ENCODE results near the gene PTMS. TPM values are rescaled to one million over a fixed set of nuclear protein-coding genes. Genes with fewer than 3 reads are reported as not detected.

PTMS gene
- total RNA-seq, 1 experiment from 2014 or later: 422 TPM

- no peaks in the 10 kb centered on the region for H3K9me3 Mint-ChIP-seq
- H3K4me1 ChIP-seq (ENCODE audit: insufficient read depth, low read length): peaks cover 6% of the 10 kb centered on the region; the same call in 1 of the 2 replicates
- no peaks in the 10 kb centered on the region for H3K27me3 Mint-ChIP-seq (ENCODE audit: low read depth)
- H3K79me2 ChIP-seq (ENCODE audit: insufficient read depth, low read length): peaks cover 4% of the 10 kb centered on the region
- H3K23me2 ChIP-seq (ENCODE audit: insufficient read length, low read depth, low read length, poor library complexity, severe bottlenecking): peaks cover 3% of the 10 kb centered on the region
- no peak overlapping the region for H2BK20ac ChIP-seq (ENCODE audit: low read depth, low read length, poor library complexity, severe bottlenecking)
- H3K27me3 ChIP-seq (ENCODE audit: insufficient read depth, low read length): no peaks in the 10 kb centered on the region
- no peak overlapping the region; a peak in 1 of 7 replicates for H3K27ac Mint-ChIP-seq
- no peak overlapping the region for H3K4ac ChIP-seq (ENCODE audit: low read depth, low read length)
- no peak overlapping the region for H4K91ac ChIP-seq (ENCODE audit: insufficient read length, low read depth, low read length)
- no peak overlapping the region for H4K8ac ChIP-seq (replicated peaks; ENCODE audit: insufficient read length, low read depth, low read length)
- no peak overlapping the region for H4K5ac ChIP-seq (ENCODE audit: insufficient read length, low read depth, low read length)
- no peak overlapping the region for H2AFZ ChIP-seq (ENCODE audit: low read length)
- no peak overlapping the region for H3K9ac ChIP-seq (ENCODE audit: extremely low read depth, insufficient read length, low read length)
- no peak overlapping the region for H2BK12ac ChIP-seq (ENCODE audit: insufficient read length, low read depth, low read length)
- H3K4me2 ChIP-seq (ENCODE audit: insufficient read depth, insufficient read length, low read length): no peak overlapping the region
- no peak overlapping the region for H3K56ac ChIP-seq (ENCODE audit: insufficient read length, low read depth, low read length)
- H2BK120ac ChIP-seq (ENCODE audit: low read depth, low read length, poor library complexity, severe bottlenecking): no peak overlapping the region
- peaks cover 18 to 23% of the 10 kb centered on the region in 2 experiments for H3K4me1 Mint-ChIP-seq
- no peak overlapping the region for H3K27ac ChIP-seq (ENCODE audit: insufficient read length, low read depth, low read length)
- no peak overlapping the region for H2BK15ac ChIP-seq (ENCODE audit: low read depth, low read length)
- no peak overlapping the region for H3K23ac ChIP-seq (ENCODE audit: insufficient read length, low read depth, low read length)
- H3K79me1 ChIP-seq (ENCODE audit: insufficient read depth, low read depth, low read length, poor library complexity, severe bottlenecking): peaks cover 8% of the 10 kb centered on the region
- H3K14ac ChIP-seq (ENCODE audit: insufficient read depth, low read length): no peak overlapping the region
- no peak overlapping the region for H2BK5ac ChIP-seq (ENCODE audit: insufficient read length, low read length)
- H3K9me3 ChIP-seq (ENCODE audit: control insufficient read depth, low read depth, low read length): no peaks in the 10 kb centered on the region
- no peak for DNase-seq
- H3T11ph ChIP-seq (ENCODE audit: low read length): no peak overlapping the region
- no peak overlapping the region for H3K18ac ChIP-seq (ENCODE audit: insufficient read length, low read depth, low read length)
- no peak overlapping the region; a peak in 1 of 5 replicates for H3K4me3 Mint-ChIP-seq
- H4K20me1 ChIP-seq (ENCODE audit: control insufficient read depth, insufficient read depth, insufficient read length): no peaks in the 10 kb centered on the region
- TF ChIP-seq CTCF (conservative IDR thresholded peaks at IDR 0.05): no peak
- no CpG with 5 or more reads among the region's 4 CpGs for WGBS (ENCODE audit: extremely low coverage, insufficient read length, low lambda C conversion rate)
- H3K36me3 Mint-ChIP-seq (ENCODE audit: insufficient read depth in 1 of 3, low read depth in 3 of 3): peaks cover 43 to 68% (median 65%) of the 10 kb centered on the region in 3 experiments; a peak in 6 of 7 replicates
- no peak overlapping the region for H2AK5ac ChIP-seq (ENCODE audit: insufficient read length, low read length)
Observed at GRCh38 chr12:6750506-6750905, 15.7 kb upstream of the PTMS start.
